NCI-H2196 treated with DMSO at 0.1 percent for 48 hours (cell line): ENCODE data around the gene COL18A1.
"Not testable (repeated sequence)": the region's sequence is repeated elsewhere in the genome, so short reads cannot be mapped to it uniquely, and the experiment has no call there.

Source experiments
- DNase-seq: peaks from one replicate; lab custom pipeline; 2025; ENCODE audit not compliant: unreplicated experiment; lab: John Stamatoyannopoulos, UW

COL18A1 gene

DNA sequence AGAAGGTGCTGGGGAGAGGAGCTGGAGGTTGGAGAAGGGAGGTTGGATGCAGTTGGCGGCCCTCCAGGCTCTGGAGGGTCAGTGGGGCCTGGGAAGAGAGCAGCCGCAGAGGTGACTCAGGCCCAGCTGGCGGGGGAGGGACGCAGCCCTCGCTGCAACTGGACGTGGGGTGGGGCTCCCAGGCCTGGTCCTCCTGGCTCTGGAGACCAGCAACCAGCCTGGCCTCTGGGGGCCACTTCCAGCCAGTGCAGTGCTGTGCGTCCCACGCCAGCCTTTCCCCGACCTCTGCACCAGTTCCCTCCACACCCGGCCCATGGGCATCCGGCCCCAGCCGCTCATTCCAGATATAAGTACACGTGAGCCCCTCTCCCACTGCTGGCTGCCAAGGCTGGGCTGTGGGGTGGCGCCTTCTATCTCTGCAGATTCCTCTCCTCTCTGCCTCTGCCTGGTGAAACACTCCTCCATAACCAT is 38.0 kb upstream of the COL18A1 start:
- no peak for DNase-seq

DNA sequence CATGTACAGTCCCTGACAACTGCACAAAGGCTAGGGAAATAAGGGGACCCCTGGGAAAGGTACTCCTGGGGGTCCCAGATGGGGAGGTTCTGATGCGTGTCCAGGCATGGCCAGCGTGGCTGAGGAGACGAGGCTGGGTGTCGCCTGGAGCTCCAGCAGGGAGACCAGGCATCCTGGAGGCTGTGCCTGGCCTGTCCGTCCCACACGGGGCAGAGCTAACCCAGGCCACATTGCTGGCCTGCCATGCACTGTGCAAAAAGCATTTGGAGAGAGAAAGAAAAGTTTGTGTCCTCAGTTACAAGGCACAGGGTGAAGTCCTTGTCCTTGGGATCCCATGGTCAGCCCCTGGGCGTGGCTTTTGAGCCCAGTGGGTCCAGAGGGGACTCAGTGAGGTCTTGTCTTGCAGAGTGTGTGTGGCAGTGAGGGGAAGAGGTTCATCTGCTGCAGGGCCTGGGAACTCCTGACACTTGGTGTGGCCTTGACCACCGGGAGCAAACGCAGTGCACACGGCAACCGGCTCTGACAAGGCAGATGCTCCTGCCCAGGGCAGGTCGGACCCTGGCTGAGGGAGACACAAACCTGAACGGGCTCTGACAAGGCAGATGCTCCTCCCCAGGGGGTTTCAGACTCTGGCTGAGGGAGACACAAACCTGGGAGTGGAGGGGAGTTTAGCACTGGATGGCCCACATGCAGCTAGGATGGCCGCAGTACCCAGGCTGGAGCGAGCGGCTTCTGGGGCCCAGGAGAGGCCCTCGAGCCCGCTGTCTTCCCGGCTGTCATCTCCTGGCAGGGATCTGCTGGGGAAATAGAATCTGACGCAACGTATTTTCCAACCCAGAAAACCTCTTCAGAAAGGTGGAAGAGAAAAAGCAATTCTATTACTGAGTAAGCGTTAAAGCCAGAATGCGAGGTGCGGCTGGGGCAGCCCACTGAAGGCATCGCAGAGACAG is 37.3 kb upstream of the COL18A1 start:
- DNase-seq = no peak

- DNase-seq = not testable (repeated sequence)
Measured at GRCh38 chr21:45369018-45369417, 35.9 kb upstream of the COL18A1 start.

DNA sequence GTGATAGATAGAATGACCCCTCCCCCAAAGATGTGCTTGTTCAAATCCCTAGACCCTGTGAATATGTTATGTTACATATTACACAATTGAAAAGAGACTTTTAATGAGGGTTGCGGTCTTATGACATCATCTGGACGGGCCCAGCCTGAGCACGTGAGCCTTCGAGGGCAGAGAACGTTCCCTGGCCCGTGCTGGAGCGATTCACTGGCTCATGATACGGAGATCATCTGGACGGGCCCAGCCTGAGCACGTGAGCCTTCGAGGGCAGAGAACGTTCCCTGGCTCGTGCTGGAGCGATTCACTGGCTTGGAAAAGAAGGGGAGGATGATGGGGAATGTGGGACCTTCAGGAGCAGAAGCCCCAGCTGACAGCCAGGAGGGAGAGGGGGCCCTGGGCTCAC is 34.4 kb upstream of the COL18A1 start:
- DNase-seq = no peak

GRCh38 chr21:45371081-45371480 is 33.9 kb upstream of the COL18A1 start:
- no peak for DNase-seq

- no peak for DNase-seq
Measured at GRCh38 chr21:45371655-45372054, 33.3 kb upstream of the COL18A1 start.

DNA sequence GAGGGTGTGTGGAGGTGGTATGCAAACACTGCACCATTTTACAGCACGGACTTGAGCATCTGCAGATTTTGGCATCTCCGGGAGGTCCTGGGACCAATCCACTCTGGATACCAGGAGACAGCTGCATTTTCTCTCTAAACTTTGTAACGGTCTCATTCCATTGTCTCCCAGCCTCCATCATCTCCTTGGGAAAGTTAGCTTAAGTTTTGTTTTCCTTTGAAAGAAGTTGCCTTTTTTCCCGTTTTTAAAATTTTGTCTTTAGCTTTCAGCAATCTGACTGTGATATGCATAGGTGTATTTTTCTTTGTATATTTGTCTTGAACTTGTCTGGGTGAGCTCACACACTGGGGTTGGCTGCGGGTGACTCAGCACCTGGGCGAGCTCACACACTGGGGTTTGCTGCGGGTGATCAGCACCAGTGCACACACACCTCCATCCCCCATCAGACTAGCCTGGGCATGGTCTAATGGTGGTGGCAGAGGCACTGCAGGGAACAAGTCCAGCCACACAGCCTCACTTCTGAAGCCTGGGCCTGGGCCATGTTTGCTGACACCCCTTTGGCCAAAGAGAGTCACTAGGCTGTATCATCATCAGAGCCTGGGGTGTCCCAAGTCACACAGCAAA is 32.1 kb upstream of the COL18A1 start:
- no peak for DNase-seq

DNA sequence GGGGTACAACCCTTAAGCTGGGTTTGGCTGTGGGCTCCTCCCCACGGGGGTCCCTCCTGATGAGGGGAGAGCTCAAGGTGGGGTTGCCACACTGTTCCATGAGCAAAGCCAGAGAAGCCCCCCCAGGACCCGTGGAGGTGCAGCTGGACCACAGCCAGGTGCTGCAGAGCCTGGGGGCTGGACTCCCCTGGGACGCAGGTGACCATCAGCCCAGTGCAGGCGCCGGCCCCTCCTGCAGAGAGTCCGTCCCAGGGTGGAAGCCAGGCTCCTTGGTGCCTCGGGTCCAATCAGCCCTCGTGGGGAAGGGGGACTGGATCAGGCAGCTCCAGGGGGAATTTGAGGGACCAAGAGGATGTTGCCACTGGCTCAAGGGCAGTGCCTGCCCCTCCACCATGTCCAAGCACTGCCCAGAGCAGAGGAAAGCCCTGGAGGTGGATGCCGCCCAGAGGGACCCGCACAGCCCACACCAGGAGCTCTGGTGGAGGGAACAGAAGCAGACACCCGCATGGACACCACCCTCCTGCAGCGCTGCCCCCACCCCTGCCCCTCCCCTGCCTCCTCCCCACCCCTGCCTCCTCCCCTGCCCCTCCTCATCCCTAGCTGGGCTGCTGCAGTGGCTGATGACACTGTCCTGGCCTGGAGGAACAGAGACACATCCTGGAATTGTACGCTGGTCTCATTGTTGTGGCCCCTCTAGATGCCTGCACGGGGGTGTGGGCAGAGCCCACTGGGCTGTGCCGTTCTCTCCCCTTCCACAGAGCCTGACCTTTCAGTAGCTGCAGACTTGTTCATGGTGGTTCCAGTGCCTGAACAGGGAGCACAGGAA is 30.8 kb upstream of the COL18A1 start:
- no peak for DNase-seq

DNA sequence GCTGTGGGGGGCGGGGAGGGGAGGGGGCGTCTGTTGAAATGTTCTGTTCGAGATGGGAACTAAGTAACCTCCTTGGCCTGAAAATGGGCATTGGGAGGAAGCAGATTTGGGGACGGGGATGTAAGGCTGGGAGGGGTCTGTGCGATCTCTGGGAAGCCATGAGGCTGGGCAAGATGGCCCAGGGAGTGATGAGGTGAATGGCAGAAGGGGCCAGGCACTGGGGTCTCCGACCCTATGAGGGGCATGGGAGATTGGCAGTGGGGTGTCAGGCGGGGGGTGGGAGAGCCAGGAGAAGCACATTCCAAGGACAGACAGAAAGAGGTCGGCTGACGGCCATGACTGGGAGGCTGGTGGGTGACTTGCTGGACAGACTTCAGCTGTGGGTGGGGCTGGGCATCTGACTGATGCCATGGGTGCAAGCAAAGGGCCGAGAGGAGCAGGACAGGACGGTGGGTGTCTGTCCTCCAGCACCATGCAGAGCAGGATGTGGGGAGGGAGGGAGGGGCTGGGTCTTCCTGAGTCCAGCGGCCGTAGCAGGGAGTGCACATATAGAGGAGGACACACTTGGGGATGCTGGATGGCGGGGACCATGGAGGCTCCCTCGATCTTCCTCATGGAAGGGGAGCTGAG is 30.0 kb upstream of the COL18A1 start:
- no peak for DNase-seq

DNA sequence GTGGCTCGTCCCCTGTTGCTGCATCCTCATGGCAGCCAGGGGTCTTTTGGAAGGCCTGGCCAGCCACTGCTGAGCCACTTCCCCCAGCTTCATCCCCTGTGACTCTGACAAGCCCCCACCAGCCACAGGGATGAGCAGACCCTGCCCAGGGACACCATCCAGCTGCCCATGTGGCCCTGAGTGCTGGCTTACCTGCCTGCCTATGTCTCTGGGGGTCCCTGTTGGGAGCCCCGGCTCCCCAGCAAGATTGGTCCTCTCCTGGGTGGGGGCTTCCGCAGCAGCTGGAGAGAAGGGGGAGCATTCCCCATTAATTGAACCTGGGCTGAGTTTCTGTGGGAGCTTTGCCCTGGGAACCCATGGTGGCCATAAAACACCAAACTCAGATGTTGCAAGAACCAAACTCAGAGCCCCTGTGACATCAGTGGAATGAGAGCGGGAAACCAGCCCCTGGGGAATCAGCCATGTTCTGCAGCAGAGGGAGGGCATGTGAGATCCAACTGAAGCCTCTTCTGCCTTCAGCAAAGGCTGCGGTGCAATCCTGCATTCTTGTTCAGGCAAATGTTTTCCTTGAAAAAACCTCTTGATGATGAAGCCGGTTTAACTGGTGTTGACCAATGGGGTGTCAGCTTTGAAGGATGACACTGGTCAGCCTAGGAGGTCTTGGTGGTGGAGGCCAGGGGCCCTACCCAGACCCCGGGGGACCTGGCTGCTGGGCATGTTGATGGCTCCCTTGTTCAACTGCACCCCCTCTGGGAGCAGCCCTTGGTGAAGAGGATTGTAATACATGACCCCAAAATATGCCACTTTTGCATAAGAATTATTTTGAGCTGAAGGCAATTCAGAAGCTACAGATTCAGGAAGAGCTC is 28.3 kb upstream of the COL18A1 start:
- DNase-seq = no peak

- no peak for DNase-seq
Measured at GRCh38 chr21:45377325-45377709, 27.6 kb upstream of the COL18A1 start.

DNA sequence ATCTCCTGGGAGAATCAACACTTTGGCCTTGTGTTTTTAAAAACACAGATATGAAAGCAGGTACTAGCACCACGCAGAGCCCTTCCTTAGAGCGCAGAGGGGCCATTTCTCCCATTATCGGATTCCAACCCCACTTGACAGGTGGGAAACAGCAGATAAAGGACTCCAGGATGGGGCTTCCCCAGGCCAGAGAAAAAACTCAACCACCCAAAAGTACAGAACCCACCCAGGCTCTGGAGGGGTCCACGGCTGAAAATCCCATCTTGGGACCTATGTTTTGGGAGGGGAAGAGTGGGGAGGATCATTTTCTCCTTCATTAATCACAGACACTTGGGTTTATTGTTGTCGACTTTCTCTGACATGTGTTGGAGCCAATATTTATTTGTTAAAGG is 27.1 kb upstream of the COL18A1 start:
- DNase-seq = no peak

- DNase-seq = no peak
Measured at GRCh38 chr21:45378258-45378966, 26.6 kb upstream of the COL18A1 start.

DNA sequence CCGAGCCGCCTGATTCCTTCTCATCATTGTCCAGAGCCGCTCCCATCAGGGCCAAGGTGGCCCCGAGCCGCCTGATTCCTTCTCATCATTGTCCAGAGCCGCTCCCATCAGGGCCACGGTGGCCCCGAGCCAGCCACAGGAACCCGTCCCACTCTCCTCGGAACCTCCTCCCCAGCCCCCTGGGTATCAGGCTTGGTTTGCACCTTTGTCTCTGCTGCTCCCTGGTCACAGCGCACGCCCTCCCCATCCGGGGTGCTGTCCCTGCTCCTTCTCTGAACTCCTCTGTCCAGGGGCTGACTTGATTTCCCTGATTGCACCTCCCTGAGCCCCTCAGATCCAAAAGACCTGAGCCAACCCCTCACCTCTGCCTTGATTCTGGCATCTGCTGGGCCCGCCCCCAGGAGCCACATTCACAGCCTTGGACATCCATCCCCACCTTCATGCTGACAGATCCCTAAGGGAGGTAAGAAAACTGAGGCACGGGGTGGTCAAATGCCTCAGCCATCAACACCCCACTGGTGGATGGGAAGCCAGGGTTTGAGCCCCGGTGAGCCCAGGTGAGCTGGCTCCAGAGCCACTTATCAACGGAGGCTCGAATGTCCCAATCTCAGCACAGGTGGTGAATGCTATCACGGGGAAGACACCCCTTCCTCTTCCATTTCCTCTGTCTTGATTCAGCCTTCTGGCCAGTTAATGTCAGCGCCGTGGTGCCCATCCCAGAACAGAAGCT is 25.6 kb upstream of the COL18A1 start:
- DNase-seq = no peak

DNA sequence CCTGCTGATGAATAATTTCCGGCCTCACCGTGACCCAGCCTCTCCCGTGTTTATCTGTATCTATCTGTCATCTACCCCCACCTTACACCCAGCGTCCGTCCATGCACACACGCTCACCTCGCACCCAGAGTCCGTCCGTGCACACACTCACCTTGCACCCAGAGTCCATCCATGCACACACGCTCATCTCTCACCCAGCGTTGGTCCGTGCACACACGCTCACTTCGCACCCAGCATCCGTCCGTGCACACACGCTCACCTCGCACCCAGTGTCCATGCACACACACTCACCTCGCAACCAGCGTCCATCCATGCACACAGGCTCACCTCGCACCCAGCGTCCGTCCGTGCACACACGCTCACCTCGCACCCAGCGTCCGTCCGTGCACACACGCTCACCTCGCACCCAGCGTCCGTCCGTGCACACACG is 25.0 kb upstream of the COL18A1 start:
- DNase-seq = no peak

DNA sequence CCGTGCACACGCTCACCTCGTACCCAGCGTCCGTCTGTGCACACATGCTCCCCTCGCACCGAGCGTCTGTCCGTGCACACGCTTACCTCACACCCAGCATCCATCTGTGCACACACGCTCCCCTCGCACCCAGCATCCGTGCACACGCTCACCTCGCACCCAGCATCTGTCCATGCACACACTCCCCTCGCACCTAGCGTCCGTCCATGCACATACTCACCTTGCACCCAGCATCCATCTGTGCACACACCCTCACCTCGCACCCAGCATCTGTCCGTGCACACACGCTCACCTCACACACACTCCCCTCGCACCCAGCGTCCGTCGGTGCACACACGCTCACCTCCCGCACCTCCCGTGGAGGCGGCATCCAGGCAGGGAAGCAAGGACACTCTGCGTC is 24.4 kb upstream of the COL18A1 start:
- no peak for DNase-seq

- no peak for DNase-seq
Measured at GRCh38 chr21:45381036-45381787, 23.8 kb upstream of the COL18A1 start.
